Activated naive CD8-positive, alpha-beta T cell treated with anti-CD3 and anti-CD28 coated beads, Interleukin-2, amount 10 ng/mL, durations not matched to agents 7 days and 5 days (primary cell): Measurements from ENCODE around the gene PTPN4. TPM values are rescaled to one million over a fixed set of nuclear protein-coding genes. Genes with fewer than 3 reads are reported as not detected.

Experiments
- ATAC-seq: fragments of 150-1000 bp; cut with Tn5 transposase; one replicate; pipeline ENCODE4 v1.10.0; 2021; ENCODE audit warnings: low read depth, moderate library complexity
- POLR2A ChIA-PET: fragments of 350-600 bp; sonication (Branson Sonifier 250); formaldehyde crosslinking; loops from one replicate; lab custom pipeline; 2021; ENCODE audit warnings: antibody characterized with exemption; lab: Charles Lee
- DNase-seq: peaks from one replicate; pipeline ENCODE4 v3.0.0; 2021
- H3K27ac Mint-ChIP-seq: one replicate; pipeline ENCODE4 v1.8.0; 2022; ENCODE audit warnings: mild to moderate bottlenecking, mixed read lengths
- H3K27me3 Mint-ChIP-seq: one replicate; pipeline ENCODE4 v1.8.0; 2022; ENCODE audit warnings: mild to moderate bottlenecking, moderate library complexity, mixed read lengths
- H3K36me3 Mint-ChIP-seq: one replicate; pipeline ENCODE4 v1.8.0; 2021; ENCODE audit warnings: mild to moderate bottlenecking, mixed read lengths
- H3K4me1 Mint-ChIP-seq: one replicate; pipeline ENCODE4 v1.8.0; 2021; ENCODE audit warnings: mixed read lengths
- H3K4me3 Mint-ChIP-seq: one replicate; pipeline ENCODE4 v1.8.0; 2022; ENCODE audit warnings: mild to moderate bottlenecking, moderate library complexity, mixed read lengths
- H3K9me3 Mint-ChIP-seq: one replicate; pipeline ENCODE4 v1.8.0; 2021; ENCODE audit warnings: mixed read lengths
- total RNA-seq, 2 experiments: library from RNA; stranded (reverse); gene quantifications; one replicate each; pipeline ENCODE4 v1.2.3, GENCODE V29; 2021

The PTPN4 gene
- total RNA-seq, 2 experiments from 2014 or later = 102 to 109 TPM

- H3K4me1 Mint-ChIP-seq = peaks cover 4% of the 10 kb centered on the region
- H3K4me3 Mint-ChIP-seq = no peak overlapping the region
- ATAC-seq = no peak
- POLR2A ChIA-PET = no interaction called here
- no peak overlapping the region for H3K27ac Mint-ChIP-seq
- H3K27me3 Mint-ChIP-seq = peaks cover 13% of the 10 kb centered on the region
- no peaks in the 10 kb centered on the region for H3K36me3 Mint-ChIP-seq
- no peak for DNase-seq
- no peaks in the 10 kb centered on the region for H3K9me3 Mint-ChIP-seq
Observed at GRCh38 chr2:119741868-119742267, 17.9 kb upstream of the PTPN4 start.

- POLR2A ChIA-PET = no interaction called here
- ATAC-seq (no peak), DNase-seq (no peak)
- Mint-ChIP-seq H3K4me3 (no peak overlapping the region), H3K9me3 (no peaks in the 10 kb centered on the region), H3K36me3 (no peaks in the 10 kb centered on the region), H3K27ac (no peak overlapping the region), H3K4me1 (no peaks in the 10 kb centered on the region), H3K27me3 (peaks cover 14% of the 10 kb centered on the region)
Observed at GRCh38 chr2:119744335-119744939, 15.3 kb upstream of the PTPN4 start.

- DNase-seq = no peak
- Mint-ChIP-seq H3K27me3 (peaks cover 16% of the 10 kb centered on the region), H3K27ac (no peak overlapping the region), H3K9me3 (no peaks in the 10 kb centered on the region), H3K4me3 (no peak overlapping the region), H3K4me1 (no peaks in the 10 kb centered on the region), H3K36me3 (no peaks in the 10 kb centered on the region)
- ATAC-seq = no peak
- POLR2A ChIA-PET = interaction anchor here (0.5 kb wide), 1 partner anchor 15 kb away, joined by 4 read pairs; no protein-coding TSS in a partner anchor
Observed at GRCh38 chr2:119745566-119745965, 14.2 kb upstream of the PTPN4 start.

GRCh38 chr2:119746836-119747686 lies 12.7 kb upstream of the PTPN4 start:
- H3K4me3 Mint-ChIP-seq = no peak overlapping the region
- ATAC-seq (no peak), DNase-seq (no peak)
- no peaks in the 10 kb centered on the region for H3K9me3 Mint-ChIP-seq
- peaks cover 14% of the 10 kb centered on the region for H3K27me3 Mint-ChIP-seq
- POLR2A ChIA-PET = no interaction called here
- H3K27ac Mint-ChIP-seq = no peak overlapping the region
- peaks cover 1% of the 10 kb centered on the region for H3K4me1 Mint-ChIP-seq
- H3K36me3 Mint-ChIP-seq = no peaks in the 10 kb centered on the region

- Mint-ChIP-seq H3K4me3 (no peak overlapping the region), H3K9me3 (no peaks in the 10 kb centered on the region), H3K4me1 (peaks cover 2% of the 10 kb centered on the region), H3K27me3 (peaks cover 15% of the 10 kb centered on the region), H3K36me3 (no peaks in the 10 kb centered on the region), H3K27ac (no peak overlapping the region)
- POLR2A ChIA-PET = no interaction called here
- no peak for ATAC-seq
- no peak for DNase-seq
Observed at GRCh38 chr2:119748135-119748534, 11.6 kb upstream of the PTPN4 start.

GRCh38 chr2:119749477-119750012 lies 10.2 kb upstream of the PTPN4 start:
- H3K9me3 Mint-ChIP-seq = no peaks in the 10 kb centered on the region
- H3K4me3 Mint-ChIP-seq = no peak overlapping the region
- H3K27me3 Mint-ChIP-seq = peaks cover 10% of the 10 kb centered on the region
- ATAC-seq (no peak), DNase-seq (no peak)
- POLR2A ChIA-PET = no interaction called here
- peaks cover 6% of the 10 kb centered on the region for H3K4me1 Mint-ChIP-seq
- H3K36me3 Mint-ChIP-seq = no peaks in the 10 kb centered on the region
- H3K27ac Mint-ChIP-seq = no peak overlapping the region

GRCh38 chr2:119751706-119752105 lies 8.0 kb upstream of the PTPN4 start:
- no peaks in the 10 kb centered on the region for H3K9me3 Mint-ChIP-seq
- POLR2A ChIA-PET = no interaction called here
- DNase-seq (no peak), ATAC-seq (no peak)
- H3K4me3 Mint-ChIP-seq = no peak overlapping the region
- H3K27ac Mint-ChIP-seq = no peak overlapping the region
- H3K4me1 Mint-ChIP-seq = peaks cover 6% of the 10 kb centered on the region
- no peaks in the 10 kb centered on the region for H3K36me3 Mint-ChIP-seq
- H3K27me3 Mint-ChIP-seq = peaks cover 8% of the 10 kb centered on the region

- H3K4me1 Mint-ChIP-seq = peaks cover 9% of the 10 kb centered on the region
- POLR2A ChIA-PET = interaction anchor here (0.9 to 2.3 kb wide), 2 partner anchors 70 to 423 kb away, joined by 3 to 8 read pairs; no protein-coding TSS in a partner anchor
- no peaks in the 10 kb centered on the region for H3K36me3 Mint-ChIP-seq
- peak; percentile 75 for ATAC-seq
- H3K27ac Mint-ChIP-seq = no peak overlapping the region
- H3K4me3 Mint-ChIP-seq = no peak overlapping the region
- H3K9me3 Mint-ChIP-seq = no peaks in the 10 kb centered on the region
- no peak for DNase-seq
- H3K27me3 Mint-ChIP-seq = peaks cover 8% of the 10 kb centered on the region
Observed at GRCh38 chr2:119753041-119753929, 6.4 kb upstream of the PTPN4 start.

- Mint-ChIP-seq H3K4me3 (no peak overlapping the region), H3K27ac (no peak overlapping the region), H3K4me1 (peaks cover 14% of the 10 kb centered on the region), H3K9me3 (no peaks in the 10 kb centered on the region), H3K27me3 (peaks cover 5% of the 10 kb centered on the region), H3K36me3 (no peaks in the 10 kb centered on the region)
- POLR2A ChIA-PET = interaction anchor here (0.9 to 2.3 kb wide), 2 partner anchors 69 to 423 kb away, joined by 3 to 8 read pairs; no protein-coding TSS in a partner anchor
- no peak for DNase-seq
- no peak for ATAC-seq
Observed at GRCh38 chr2:119753930-119754321, 5.8 kb upstream of the PTPN4 start.

- POLR2A ChIA-PET = interaction anchor here (0.9 to 1.5 kb wide), 2 partner anchors 68 to 421 kb away, joined by 4 to 5 read pairs; no protein-coding TSS in a partner anchor
- no peak for DNase-seq
- no peak for ATAC-seq
- H3K27me3 Mint-ChIP-seq = peaks cover 3% of the 10 kb centered on the region
- peaks cover 16% of the 10 kb centered on the region for H3K4me1 Mint-ChIP-seq
- H3K9me3 Mint-ChIP-seq = no peaks in the 10 kb centered on the region
- H3K4me3 Mint-ChIP-seq = no peak overlapping the region
- H3K36me3 Mint-ChIP-seq = no peaks in the 10 kb centered on the region
- H3K27ac Mint-ChIP-seq = no peak overlapping the region
Observed at GRCh38 chr2:119755906-119756305, 3.8 kb upstream of the PTPN4 start.

GRCh38 chr2:119756837-119757236 lies 2.9 kb upstream of the PTPN4 start:
- H3K4me1 Mint-ChIP-seq = peaks cover 20% of the 10 kb centered on the region
- DNase-seq (no peak), ATAC-seq (no peak)
- H3K36me3 Mint-ChIP-seq = no peaks in the 10 kb centered on the region
- H3K4me3 Mint-ChIP-seq = no peak overlapping the region
- H3K27me3 Mint-ChIP-seq = peaks cover 3% of the 10 kb centered on the region
- H3K9me3 Mint-ChIP-seq = no peaks in the 10 kb centered on the region
- no peak overlapping the region for H3K27ac Mint-ChIP-seq
- POLR2A ChIA-PET = interaction anchor here (1.5 kb wide), 1 partner anchor 420 kb away, joined by 5 read pairs; no protein-coding TSS in a partner anchor

- no peaks in the 10 kb centered on the region for H3K9me3 Mint-ChIP-seq
- ATAC-seq = no peak
- H3K27me3 Mint-ChIP-seq = no peaks in the 10 kb centered on the region
Observed at GRCh38 chr2:119758881-119759450, 756 bp upstream of the PTPN4 start.

More at GRCh38 chr2:119758881-119759450, 756 bp upstream of the PTPN4 start:
- Mint-ChIP-seq H3K4me3 (peak overlapping the region; percentile 90), H3K36me3 (no peaks in the 10 kb centered on the region), H3K27ac (peak overlapping the region; percentile 90), H3K4me1 (peaks cover 23% of the 10 kb centered on the region)
- DNase-seq = no peak
- POLR2A ChIA-PET = interaction anchor here (0.6 to 1.8 kb wide), 12 partner anchors 10 to 472 kb away, joined by 3 to 15 read pairs (median 4); partner anchors contain the start of gene EPB41L5
